ENCODE data around the gene KCTD14. TPM values are rescaled to one million over a fixed set of nuclear protein-coding genes. Genes with fewer than 3 reads are reported as not detected.
"Not testable (repeated sequence)": the region's sequence is repeated elsewhere in the genome, so short reads cannot be mapped to it uniquely, and the experiment has no call there.

Gene KCTD14
- total RNA-seq, 1 donor from 2014 or later: 1.0 TPM

DNA sequence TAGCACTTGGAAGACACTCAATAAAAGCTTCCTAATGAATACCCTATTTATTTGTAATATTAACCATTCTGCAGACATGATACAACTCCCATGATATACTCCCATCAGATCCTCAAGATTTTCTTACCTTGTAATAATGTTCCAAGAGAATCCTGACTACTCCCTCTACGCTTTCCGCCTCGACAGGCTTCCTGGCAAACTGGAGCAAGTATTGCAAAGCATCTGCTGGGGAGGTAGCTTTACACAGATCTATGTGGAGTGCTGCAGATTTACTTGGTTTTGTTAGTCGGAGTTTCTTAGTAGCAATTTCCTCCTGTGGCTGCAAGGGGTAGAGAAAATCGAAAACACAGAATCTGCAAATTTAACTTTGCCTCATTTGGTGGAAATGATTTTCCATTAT lies 32.1 kb downstream of the KCTD14 start:
- Mint-ChIP-seq H3K27me3 (ENCODE audit: low read depth, unreplicated experiment) (no peaks in the 10 kb centered on the region), H3K4me3 (ENCODE audit: unreplicated experiment) (no peak overlapping the region), H3K9me3 (ENCODE audit: unreplicated experiment) (no peaks in the 10 kb centered on the region), H3K27ac (ENCODE audit: unreplicated experiment) (no peak overlapping the region), H3K36me3 (ENCODE audit: low read depth, unreplicated experiment) (peaks cover 5% of the 10 kb centered on the region), H3K4me1 (ENCODE audit: low read depth, unreplicated experiment) (peaks cover 9% of the 10 kb centered on the region)
- Histone ChIP-seq H3K36me3 (ENCODE audit: insufficient read depth, low read length) (peaks cover 24% of the 10 kb centered on the region), H2AFZ (ENCODE audit: low read depth, low read length) (no peak overlapping the region), H3K4me1 (ENCODE audit: insufficient read depth, low read length) (peaks cover 8% of the 10 kb centered on the region), H3K4me3 (ENCODE audit: insufficient read depth, low read depth, low read length) (no peak overlapping the region), H4K20me1 (ENCODE audit: insufficient read depth, low read length) (peaks cover under 1% of the 10 kb centered on the region), H3K27me3 (ENCODE audit: insufficient read depth, low read length) (no peaks in the 10 kb centered on the region), H3K9me3 (ENCODE audit: insufficient read depth, low read depth, low read length) (no peaks in the 10 kb centered on the region), H3K9ac (ENCODE audit: low read length) (no peak overlapping the region), H3K79me2 (ENCODE audit: insufficient read depth, low read length) (peaks cover 29% of the 10 kb centered on the region), H3K4me2 (ENCODE audit: low read length) (no peak overlapping the region), H3K27ac (ENCODE audit: low read depth, low read length) (no peak overlapping the region)
- TF ChIP-seq, protein P1, sequence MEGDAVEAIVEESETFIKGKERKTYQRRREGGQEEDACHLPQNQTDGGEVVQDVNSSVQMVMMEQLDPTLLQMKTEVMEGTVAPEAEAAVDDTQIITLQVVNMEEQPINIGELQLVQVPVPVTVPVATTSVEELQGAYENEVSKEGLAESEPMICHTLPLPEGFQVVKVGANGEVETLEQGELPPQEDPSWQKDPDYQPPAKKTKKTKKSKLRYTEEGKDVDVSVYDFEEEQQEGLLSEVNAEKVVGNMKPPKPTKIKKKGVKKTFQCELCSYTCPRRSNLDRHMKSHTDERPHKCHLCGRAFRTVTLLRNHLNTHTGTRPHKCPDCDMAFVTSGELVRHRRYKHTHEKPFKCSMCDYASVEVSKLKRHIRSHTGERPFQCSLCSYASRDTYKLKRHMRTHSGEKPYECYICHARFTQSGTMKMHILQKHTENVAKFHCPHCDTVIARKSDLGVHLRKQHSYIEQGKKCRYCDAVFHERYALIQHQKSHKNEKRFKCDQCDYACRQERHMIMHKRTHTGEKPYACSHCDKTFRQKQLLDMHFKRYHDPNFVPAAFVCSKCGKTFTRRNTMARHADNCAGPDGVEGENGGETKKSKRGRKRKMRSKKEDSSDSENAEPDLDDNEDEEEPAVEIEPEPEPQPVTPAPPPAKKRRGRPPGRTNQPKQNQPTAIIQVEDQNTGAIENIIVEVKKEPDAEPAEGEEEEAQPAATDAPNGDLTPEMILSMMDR (IDR thresholded peaks at IDR 0.05; ENCODE audit: insufficient read depth, low read depth, low read length): no peak
- TF ChIP-seq EZH2 (IDR thresholded peaks at IDR 0.05; ENCODE audit: insufficient read depth, low read length): no peak
- no peak for DNase-seq (ENCODE audit: low read depth)
- no peak for FAIRE-seq

DNA sequence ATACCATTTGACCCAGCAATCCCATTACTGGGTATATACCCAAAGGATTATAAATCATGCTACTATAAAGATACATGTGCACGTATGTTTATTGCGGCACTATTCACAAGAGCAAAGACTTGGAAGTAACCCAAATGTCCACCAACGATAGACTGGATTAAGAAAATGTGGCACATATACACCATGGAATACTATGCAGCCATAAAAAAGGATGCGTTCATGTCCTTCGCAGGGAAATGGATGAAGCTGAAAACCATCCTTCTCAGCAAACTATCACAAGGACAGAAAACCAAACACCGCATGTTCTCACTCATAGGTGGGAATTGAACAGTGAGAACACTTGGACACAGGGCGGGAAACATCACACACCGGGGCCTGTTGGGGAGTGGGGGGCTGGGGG lies 36.6 kb downstream of the KCTD14 start:
- H3K27me3 Mint-ChIP-seq (ENCODE audit: low read depth, unreplicated experiment); H3K27ac ChIP-seq (ENCODE audit: low read depth, low read length); FAIRE-seq; H3K4me2 ChIP-seq (ENCODE audit: low read length); H3K27ac Mint-ChIP-seq (ENCODE audit: unreplicated experiment); H3K9me3 Mint-ChIP-seq (ENCODE audit: unreplicated experiment); DNase-seq (ENCODE audit: low read depth); H3K4me3 ChIP-seq (ENCODE audit: insufficient read depth, low read depth, low read length); H3K9ac ChIP-seq (ENCODE audit: low read length); H2AFZ ChIP-seq (ENCODE audit: low read depth, low read length); H3K4me1 ChIP-seq (ENCODE audit: insufficient read depth, low read length); H3K27me3 ChIP-seq (ENCODE audit: insufficient read depth, low read length); H3K9me3 ChIP-seq (ENCODE audit: insufficient read depth, low read depth, low read length); H3K4me3 Mint-ChIP-seq (ENCODE audit: unreplicated experiment): not testable (repeated sequence)
- H3K79me2 ChIP-seq (ENCODE audit: insufficient read depth, low read length): peaks cover 22% of the 10 kb centered on the region
- H4K20me1 ChIP-seq (ENCODE audit: insufficient read depth, low read length): peaks cover 10% of the 10 kb centered on the region
- peaks cover 12% of the 10 kb centered on the region for H3K4me1 Mint-ChIP-seq (ENCODE audit: low read depth, unreplicated experiment)
- peaks cover 27% of the 10 kb centered on the region for H3K36me3 ChIP-seq (ENCODE audit: insufficient read depth, low read length)
- H3K36me3 Mint-ChIP-seq (ENCODE audit: low read depth, unreplicated experiment): peaks cover 11% of the 10 kb centered on the region

DNA sequence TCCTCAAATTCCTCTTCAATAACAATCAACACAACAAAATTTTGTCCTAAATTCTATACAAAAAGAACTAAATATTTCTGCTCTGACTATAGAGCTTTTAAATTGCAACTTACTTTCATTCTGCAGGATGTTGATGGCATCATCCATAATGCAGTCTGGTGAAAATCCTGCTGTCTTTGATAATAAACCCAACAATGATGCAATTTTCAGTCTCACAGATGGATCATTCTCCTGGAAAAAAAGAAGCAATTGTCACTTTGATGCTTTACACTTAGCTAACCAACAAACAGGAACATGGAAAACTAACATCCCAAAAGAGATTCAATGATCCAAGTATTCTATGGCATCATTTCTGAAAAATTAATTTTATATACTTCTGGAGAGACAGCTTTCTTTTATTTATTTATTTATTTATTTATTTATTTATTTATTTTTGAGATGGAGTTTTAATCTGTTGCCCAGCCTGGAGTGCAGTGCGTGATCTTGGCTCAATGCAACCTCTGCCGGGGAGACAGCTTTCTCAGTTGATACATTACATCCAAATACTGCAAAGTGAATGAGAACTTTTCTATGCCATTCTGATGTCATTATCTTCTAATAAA lies 41.6 kb downstream of the KCTD14 start:
- FAIRE-seq: no peak
- no peaks in the 10 kb centered on the region for H3K9me3 Mint-ChIP-seq (ENCODE audit: unreplicated experiment)
- no peak for DNase-seq (ENCODE audit: low read depth)
- Histone ChIP-seq H3K4me2 (ENCODE audit: low read length) (no peak overlapping the region), H3K9ac (ENCODE audit: low read length) (no peak overlapping the region), H3K27me3 (ENCODE audit: insufficient read depth, low read length) (no peaks in the 10 kb centered on the region), H2AFZ (ENCODE audit: low read depth, low read length) (no peak overlapping the region), H4K20me1 (ENCODE audit: insufficient read depth, low read length) (peaks cover 10% of the 10 kb centered on the region), H3K4me1 (ENCODE audit: insufficient read depth, low read length) (no peaks in the 10 kb centered on the region), H3K79me2 (ENCODE audit: insufficient read depth, low read length) (peaks cover 21% of the 10 kb centered on the region), H3K4me3 (ENCODE audit: insufficient read depth, low read depth, low read length) (no peak overlapping the region), H3K9me3 (ENCODE audit: insufficient read depth, low read depth, low read length) (no peaks in the 10 kb centered on the region), H3K36me3 (ENCODE audit: insufficient read depth, low read length) (peaks cover 20% of the 10 kb centered on the region), H3K27ac (ENCODE audit: low read depth, low read length) (no peak overlapping the region)
- TF ChIP-seq, protein P1 (IDR thresholded peaks at IDR 0.05; ENCODE audit: insufficient read depth, low read depth, low read length): no peak
- no peak for TF ChIP-seq EZH2 (IDR thresholded peaks at IDR 0.05; ENCODE audit: insufficient read depth, low read length)
- peaks cover 13% of the 10 kb centered on the region for H3K36me3 Mint-ChIP-seq (ENCODE audit: low read depth, unreplicated experiment)
- no peak overlapping the region for H3K27ac Mint-ChIP-seq (ENCODE audit: unreplicated experiment)
- H3K4me3 Mint-ChIP-seq (ENCODE audit: unreplicated experiment): no peak overlapping the region
- no peaks in the 10 kb centered on the region for H3K27me3 Mint-ChIP-seq (ENCODE audit: low read depth, unreplicated experiment)
- H3K4me1 Mint-ChIP-seq (ENCODE audit: low read depth, unreplicated experiment): peaks cover 13% of the 10 kb centered on the region
